ENCODE results near the gene MYRFL.

DNA sequence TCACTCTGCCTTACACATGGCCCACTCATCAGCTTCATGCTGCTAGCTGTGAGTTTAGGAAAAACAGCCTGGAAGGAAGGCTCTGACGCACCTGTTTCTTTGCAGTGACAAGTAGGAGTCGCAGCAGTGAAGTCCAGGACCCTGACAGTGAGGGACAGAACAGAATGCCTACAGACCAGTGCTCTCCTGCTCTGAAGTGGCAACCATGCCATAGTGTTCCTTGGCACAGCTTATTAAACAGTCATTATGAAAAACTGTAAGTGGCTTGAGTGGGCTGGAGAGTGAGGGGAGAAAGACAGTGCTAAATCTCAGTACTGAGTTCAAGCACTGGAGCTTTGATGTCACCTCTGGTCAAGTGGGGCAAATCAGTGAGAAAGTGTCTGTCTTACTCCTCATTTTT lies 61.7 kb downstream of the MYRFL start:
- TF ChIP-seq, protein P1, sequence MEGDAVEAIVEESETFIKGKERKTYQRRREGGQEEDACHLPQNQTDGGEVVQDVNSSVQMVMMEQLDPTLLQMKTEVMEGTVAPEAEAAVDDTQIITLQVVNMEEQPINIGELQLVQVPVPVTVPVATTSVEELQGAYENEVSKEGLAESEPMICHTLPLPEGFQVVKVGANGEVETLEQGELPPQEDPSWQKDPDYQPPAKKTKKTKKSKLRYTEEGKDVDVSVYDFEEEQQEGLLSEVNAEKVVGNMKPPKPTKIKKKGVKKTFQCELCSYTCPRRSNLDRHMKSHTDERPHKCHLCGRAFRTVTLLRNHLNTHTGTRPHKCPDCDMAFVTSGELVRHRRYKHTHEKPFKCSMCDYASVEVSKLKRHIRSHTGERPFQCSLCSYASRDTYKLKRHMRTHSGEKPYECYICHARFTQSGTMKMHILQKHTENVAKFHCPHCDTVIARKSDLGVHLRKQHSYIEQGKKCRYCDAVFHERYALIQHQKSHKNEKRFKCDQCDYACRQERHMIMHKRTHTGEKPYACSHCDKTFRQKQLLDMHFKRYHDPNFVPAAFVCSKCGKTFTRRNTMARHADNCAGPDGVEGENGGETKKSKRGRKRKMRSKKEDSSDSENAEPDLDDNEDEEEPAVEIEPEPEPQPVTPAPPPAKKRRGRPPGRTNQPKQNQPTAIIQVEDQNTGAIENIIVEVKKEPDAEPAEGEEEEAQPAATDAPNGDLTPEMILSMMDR (IDR thresholded peaks at IDR 0.05; ENCODE audit: low read depth, low read length), result no peak
- no peak for TF ChIP-seq EZH2phosphoT487 (IDR thresholded peaks at IDR 0.05; ENCODE audit: low read depth)

Data from OCI-LY3 (cell line).